ENCODE measurements around the gene GPC2. TPM values are rescaled to one million over a fixed set of nuclear protein-coding genes. Genes with fewer than 3 reads are reported as not detected.
"Not testable (repeated sequence)": the region's sequence is repeated elsewhere in the genome, so short reads cannot be mapped to it uniquely, and the experiment has no call there.

Gene GPC2, protein sequence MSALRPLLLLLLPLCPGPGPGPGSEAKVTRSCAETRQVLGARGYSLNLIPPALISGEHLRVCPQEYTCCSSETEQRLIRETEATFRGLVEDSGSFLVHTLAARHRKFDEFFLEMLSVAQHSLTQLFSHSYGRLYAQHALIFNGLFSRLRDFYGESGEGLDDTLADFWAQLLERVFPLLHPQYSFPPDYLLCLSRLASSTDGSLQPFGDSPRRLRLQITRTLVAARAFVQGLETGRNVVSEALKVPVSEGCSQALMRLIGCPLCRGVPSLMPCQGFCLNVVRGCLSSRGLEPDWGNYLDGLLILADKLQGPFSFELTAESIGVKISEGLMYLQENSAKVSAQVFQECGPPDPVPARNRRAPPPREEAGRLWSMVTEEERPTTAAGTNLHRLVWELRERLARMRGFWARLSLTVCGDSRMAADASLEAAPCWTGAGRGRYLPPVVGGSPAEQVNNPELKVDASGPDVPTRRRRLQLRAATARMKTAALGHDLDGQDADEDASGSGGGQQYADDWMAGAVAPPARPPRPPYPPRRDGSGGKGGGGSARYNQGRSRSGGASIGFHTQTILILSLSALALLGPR
- 8.8 TPM for polyA plus RNA-seq (2013, experiment 1 of 2)
- polyA plus RNA-seq (2013, experiment 2 of 2), result 8.9 TPM

DNA sequence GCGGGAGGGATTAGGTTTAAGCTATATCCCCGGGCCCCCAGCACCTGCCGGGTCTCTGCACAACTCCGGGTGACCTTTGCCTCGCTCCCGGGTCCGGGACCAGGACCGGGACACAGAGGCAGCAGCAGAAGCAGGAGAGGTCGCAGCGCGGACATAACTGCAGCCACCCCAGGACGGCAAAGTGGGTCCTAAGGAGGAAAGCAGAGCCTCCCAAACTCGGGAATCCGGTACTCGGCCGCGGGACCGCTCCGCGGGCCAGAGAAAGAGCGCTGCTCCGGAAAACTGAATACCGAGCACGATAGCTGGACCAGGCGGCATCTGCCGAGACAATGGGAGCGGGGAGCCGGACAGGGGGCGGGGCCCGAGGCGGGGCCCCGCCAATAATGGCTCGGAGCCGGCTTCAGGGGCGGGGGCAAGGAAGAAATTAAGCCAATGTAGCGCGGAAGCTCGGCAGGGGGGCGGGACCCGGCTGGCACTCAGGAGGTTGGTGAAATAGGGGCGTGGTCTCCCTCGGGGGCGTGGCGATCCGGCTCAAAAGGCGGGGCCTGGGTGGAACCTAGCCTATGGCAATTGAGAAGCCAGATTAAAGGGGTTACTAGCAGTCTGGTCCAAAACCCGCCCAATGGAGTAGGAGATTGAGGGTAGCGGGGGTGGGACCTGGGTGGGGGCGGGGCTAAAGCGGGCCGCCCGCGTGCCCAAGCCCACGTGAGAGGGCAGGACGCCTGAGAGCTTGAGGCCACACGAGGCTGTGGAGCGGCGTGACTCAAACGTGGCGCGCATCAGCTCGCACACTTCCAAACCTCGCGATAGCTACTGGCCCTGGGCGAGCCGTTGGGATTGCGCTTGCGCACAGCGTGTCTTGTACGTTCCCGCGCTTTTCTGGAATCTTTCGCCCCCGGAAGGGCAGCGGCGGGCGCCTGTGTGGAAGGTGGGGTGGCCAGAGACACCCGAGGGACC is at the start of gene GPC2, which contains the start of gene STAG3:
TSS of gene GPC2 (minus strand) at position 337 of the 957 bp plus-strand sequence. CDS start at position 155, 182 bp downstream.
TSS of gene STAG3 (plus strand) at position 874 of the 957 bp plus-strand sequence. CDS start 2,639 bp downstream, outside the sequence.
- H3K18ac ChIP-seq (ENCODE audit: low read length), result peak within 1 kb of the TSS; percentile 75
- peak within 1 kb of the TSS; percentile 16 for H3K27ac ChIP-seq (ENCODE audit: low read depth, low read length)
- H3K4me1 ChIP-seq (ENCODE audit: control insufficient read depth, low read depth, low read length), result peaks cover 3% of the 10 kb centered on the region
- peak; percentile 98 for DNase-seq
- peak within 1 kb of the TSS; percentile 94 for H3K56ac ChIP-seq (ENCODE audit: low read length)
- peaks cover 2% of the 10 kb centered on the region for H3K79me2 ChIP-seq (ENCODE audit: control insufficient read depth, insufficient read depth, low read length)
- no peak within 1 kb of the TSS for H2BK15ac ChIP-seq (replicated peaks; ENCODE audit: low read depth)
- peak within 1 kb of the TSS; percentile 86 for H3K4me3 ChIP-seq (ENCODE audit: low read length)
- no peaks in the 10 kb centered on the region for H3K27me3 ChIP-seq (ENCODE audit: insufficient read depth, low read length, poor library complexity)
- peak within 1 kb of the TSS; percentile 64 for H3K4ac ChIP-seq (ENCODE audit: low read depth, low read length)
- H2AK5ac ChIP-seq (ENCODE audit: low read length), result no peak within 1 kb of the TSS
- peak within 1 kb of the TSS; percentile 85 for H3K9ac ChIP-seq (ENCODE audit: low read length)
- H3K36me3 ChIP-seq (ENCODE audit: control insufficient read depth, insufficient read depth, low read length), result no peaks in the 10 kb centered on the region
- no CpG with 5 or more reads among the region's 78 CpGs for WGBS (ENCODE audit: extremely low coverage, insufficient coverage, low lambda C conversion rate)
- peak within 1 kb of the TSS; percentile 78 for H3K4me2 ChIP-seq (ENCODE audit: low read length)
- peaks cover 6% of the 10 kb centered on the region for H3K79me1 ChIP-seq (ENCODE audit: low read length)
- no peak within 1 kb of the TSS for H4K5ac ChIP-seq (ENCODE audit: low read length)
- no peak within 1 kb of the TSS for H3K23ac ChIP-seq (ENCODE audit: low read length)
- H2BK5ac ChIP-seq (ENCODE audit: low read length), result no peak within 1 kb of the TSS
- no peak within 1 kb of the TSS for H2BK120ac ChIP-seq (ENCODE audit: low read depth, low read length)
- no peak within 1 kb of the TSS for H4K8ac ChIP-seq (ENCODE audit: low read depth, low read length)

DNA sequence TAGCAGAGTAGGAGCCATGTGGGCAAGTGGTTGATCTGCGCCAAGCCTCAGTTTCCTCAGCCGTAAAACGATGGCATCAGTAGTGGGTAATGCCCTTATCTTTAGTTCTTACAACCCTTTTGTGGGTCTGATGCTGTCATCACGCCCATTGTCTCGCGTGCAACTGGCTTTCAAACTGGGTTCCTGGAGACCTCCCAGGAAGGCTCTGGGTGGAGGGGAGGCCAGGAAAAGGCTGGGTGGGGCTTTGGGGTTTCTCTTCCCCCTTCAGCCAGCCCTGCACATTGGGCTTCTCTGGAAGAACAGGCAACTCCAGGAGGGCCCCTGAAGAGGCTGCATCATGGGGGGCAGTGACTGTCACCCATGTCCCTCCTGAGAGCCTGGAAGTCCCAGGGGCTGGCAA is 47.7 kb upstream of the GPC2 start:
- not testable (repeated sequence) for H2BK5ac ChIP-seq (ENCODE audit: low read length); H3K4me3 ChIP-seq (ENCODE audit: low read length); H3K27ac ChIP-seq (ENCODE audit: low read depth, low read length); H3K79me2 ChIP-seq (ENCODE audit: control insufficient read depth, insufficient read depth, low read length); H3K36me3 ChIP-seq (ENCODE audit: control insufficient read depth, insufficient read depth, low read length); H3K79me1 ChIP-seq (ENCODE audit: low read length); H3K4me1 ChIP-seq (ENCODE audit: control insufficient read depth, low read depth, low read length); H3K23ac ChIP-seq (ENCODE audit: low read length); H4K5ac ChIP-seq (ENCODE audit: low read length); H3K4ac ChIP-seq (ENCODE audit: low read depth, low read length); DNase-seq; H4K8ac ChIP-seq (ENCODE audit: low read depth, low read length); H2AK5ac ChIP-seq (ENCODE audit: low read length); H3K4me2 ChIP-seq (ENCODE audit: low read length); H3K27me3 ChIP-seq (ENCODE audit: insufficient read depth, low read length, poor library complexity); H2BK15ac ChIP-seq (replicated peaks; ENCODE audit: low read depth); H2BK120ac ChIP-seq (ENCODE audit: low read depth, low read length); H3K56ac ChIP-seq (ENCODE audit: low read length); H3K9ac ChIP-seq (ENCODE audit: low read length); H3K18ac ChIP-seq (ENCODE audit: low read length)
- WGBS (ENCODE audit: extremely low coverage, insufficient coverage, low lambda C conversion rate), result no CpG with 5 or more reads among the region's 6 CpGs

DNA sequence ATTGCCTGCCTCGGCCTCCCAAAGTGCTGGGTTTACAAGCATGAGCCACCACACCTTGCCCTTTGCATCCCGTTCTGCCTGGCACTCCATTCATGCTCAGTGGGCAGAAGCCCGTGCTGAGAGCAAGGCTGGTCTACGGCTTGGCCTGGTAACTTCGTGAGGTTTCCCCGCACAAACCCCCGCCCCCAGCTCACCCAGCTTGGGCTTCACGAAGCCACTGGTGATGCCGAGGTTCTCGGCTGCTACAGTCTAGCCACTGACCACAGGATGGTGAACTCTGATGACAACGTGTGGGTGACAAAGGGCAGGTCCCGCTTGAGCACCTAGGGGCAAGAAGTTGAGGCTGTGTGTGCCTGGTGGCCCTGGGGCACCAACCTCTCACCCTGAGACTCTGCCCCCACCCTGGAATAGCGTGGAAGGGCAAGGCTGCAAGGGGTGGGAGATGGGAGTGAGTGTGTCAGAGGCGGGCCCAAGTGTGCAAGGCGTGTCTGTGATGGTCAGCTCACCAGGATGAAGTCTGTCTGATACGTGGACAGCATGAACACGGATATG is 46.3 kb upstream of the GPC2 start:
- H3K9ac ChIP-seq (ENCODE audit: low read length); H3K27me3 ChIP-seq (ENCODE audit: insufficient read depth, low read length, poor library complexity); H3K36me3 ChIP-seq (ENCODE audit: control insufficient read depth, insufficient read depth, low read length); H3K4me1 ChIP-seq (ENCODE audit: control insufficient read depth, low read depth, low read length); H4K5ac ChIP-seq (ENCODE audit: low read length); H3K79me2 ChIP-seq (ENCODE audit: control insufficient read depth, insufficient read depth, low read length); H3K18ac ChIP-seq (ENCODE audit: low read length); H2BK120ac ChIP-seq (ENCODE audit: low read depth, low read length); H3K27ac ChIP-seq (ENCODE audit: low read depth, low read length); H4K8ac ChIP-seq (ENCODE audit: low read depth, low read length); H3K79me1 ChIP-seq (ENCODE audit: low read length); H2BK15ac ChIP-seq (replicated peaks; ENCODE audit: low read depth); DNase-seq; H3K4ac ChIP-seq (ENCODE audit: low read depth, low read length); H3K56ac ChIP-seq (ENCODE audit: low read length); H3K4me3 ChIP-seq (ENCODE audit: low read length); H2AK5ac ChIP-seq (ENCODE audit: low read length); H2BK5ac ChIP-seq (ENCODE audit: low read length); H3K4me2 ChIP-seq (ENCODE audit: low read length); H3K23ac ChIP-seq (ENCODE audit: low read length): not testable (repeated sequence)
- WGBS (ENCODE audit: extremely low coverage, insufficient coverage, low lambda C conversion rate), result no CpG with 5 or more reads among the region's 17 CpGs

DNA sequence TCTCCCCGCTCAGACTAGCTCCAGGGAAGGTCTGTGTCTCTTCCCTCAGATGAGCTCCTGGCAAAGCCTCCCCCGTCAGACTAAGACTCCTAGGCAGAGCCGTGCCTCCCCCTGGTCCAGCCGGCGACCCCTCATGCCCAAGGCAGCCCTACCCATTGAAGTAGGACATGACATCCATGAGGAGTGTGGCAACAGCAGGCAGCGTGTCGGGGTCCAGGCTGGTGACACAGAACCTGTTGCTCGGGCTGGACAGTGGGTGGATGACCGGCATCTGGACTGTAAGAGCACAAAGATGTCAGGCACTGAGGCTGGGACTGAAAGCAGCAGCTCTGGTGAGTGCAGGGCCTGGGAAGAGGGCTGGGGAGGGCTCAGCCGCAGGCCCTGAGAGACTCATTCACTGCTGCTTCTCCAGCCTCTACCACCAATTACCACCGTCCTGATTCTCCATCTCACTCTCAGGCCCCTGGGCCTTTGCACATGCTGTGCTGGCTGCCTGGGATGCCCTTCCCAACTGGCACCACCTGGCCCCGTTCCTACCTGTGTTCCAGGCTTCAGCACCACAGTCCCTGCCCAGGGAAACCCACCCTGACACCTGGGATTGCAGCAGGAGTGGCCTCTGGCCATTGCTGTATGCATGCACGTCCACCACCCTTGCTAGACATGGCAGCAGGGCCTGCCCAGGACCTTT is 45.4 kb upstream of the GPC2 start:
- Histone ChIP-seq H2BK120ac (ENCODE audit: low read depth, low read length) (no peak overlapping the region), H3K23ac (ENCODE audit: low read length) (no peak overlapping the region), H3K27ac (ENCODE audit: low read depth, low read length) (no peak overlapping the region), H3K4me1 (ENCODE audit: control insufficient read depth, low read depth, low read length) (no peaks in the 10 kb centered on the region), H3K4me3 (ENCODE audit: low read length) (no peak overlapping the region), H4K8ac (ENCODE audit: low read depth, low read length) (no peak overlapping the region), H3K36me3 (ENCODE audit: control insufficient read depth, insufficient read depth, low read length) (no peaks in the 10 kb centered on the region), H2BK15ac (replicated peaks; ENCODE audit: low read depth) (no peak overlapping the region), H3K79me1 (ENCODE audit: low read length) (no peaks in the 10 kb centered on the region), H3K27me3 (ENCODE audit: insufficient read depth, low read length, poor library complexity) (no peaks in the 10 kb centered on the region), H4K5ac (ENCODE audit: low read length) (no peak overlapping the region), H2BK5ac (ENCODE audit: low read length) (no peak overlapping the region), H3K18ac (ENCODE audit: low read length) (no peak overlapping the region), H3K4ac (ENCODE audit: low read depth, low read length) (no peak overlapping the region), H3K56ac (ENCODE audit: low read length) (no peak overlapping the region), H3K79me2 (ENCODE audit: control insufficient read depth, insufficient read depth, low read length) (no peaks in the 10 kb centered on the region), H3K4me2 (ENCODE audit: low read length) (no peak overlapping the region), H3K9ac (ENCODE audit: low read length) (no peak overlapping the region), H2AK5ac (ENCODE audit: low read length) (no peak overlapping the region)
- no peak for DNase-seq
- no CpG with 5 or more reads among the region's 13 CpGs for WGBS (ENCODE audit: extremely low coverage, insufficient coverage, low lambda C conversion rate)
